ENCODE data around the gene PSMB5.
A peak's percentile ranks its signal among the peaks of the same experiment; 100 is the strongest.

Gene PSMB5

DNA sequence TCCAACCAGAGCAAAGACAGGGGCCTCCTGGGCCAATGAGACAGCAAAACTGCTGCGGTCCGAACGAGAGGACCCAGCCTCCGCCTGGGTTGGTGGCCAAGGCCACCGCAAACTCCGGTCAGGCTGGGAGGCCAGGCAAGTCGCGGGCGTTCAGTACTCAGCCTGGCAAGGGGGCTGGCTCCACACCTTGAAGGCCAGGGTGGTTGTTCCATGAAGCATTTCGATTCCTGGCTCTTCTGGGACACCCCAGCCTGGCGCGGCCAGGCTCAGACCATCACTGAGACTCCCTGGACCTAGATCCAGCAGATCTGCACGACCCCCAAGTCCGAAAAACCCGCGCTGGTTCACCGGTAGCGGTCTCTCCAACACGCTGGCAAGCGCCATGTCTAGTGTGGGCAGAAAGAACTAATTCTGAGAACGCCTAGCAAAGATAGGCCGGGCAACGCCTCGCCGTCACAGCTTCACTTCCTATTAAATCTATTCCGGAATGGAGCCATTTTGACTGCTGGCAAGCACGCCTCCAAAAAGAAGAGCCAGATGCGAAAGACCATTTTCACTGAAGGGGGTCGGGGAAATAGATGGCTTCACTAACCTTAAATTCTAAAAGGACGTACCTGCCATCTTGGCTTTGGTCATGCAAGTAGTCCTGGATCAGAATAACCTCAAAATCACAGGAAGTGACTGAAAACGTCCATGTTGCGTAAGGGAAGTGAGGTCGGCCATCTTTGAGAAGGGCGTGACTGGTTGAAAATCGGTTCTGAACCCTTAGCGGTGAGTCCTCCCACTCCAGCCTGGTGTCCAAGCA lies at the start of gene PSMB5:
TSS of gene PSMB5 (minus strand) at position 403 of the 805 bp plus-strand sequence. CDS start at position 384, 19 bp downstream.
- peak within 1 kb of the TSS; percentile 93 for H3K4me3 ChIP-seq (ENCODE audit: low read depth, low read length)
- TF ChIP-seq, protein P1, sequence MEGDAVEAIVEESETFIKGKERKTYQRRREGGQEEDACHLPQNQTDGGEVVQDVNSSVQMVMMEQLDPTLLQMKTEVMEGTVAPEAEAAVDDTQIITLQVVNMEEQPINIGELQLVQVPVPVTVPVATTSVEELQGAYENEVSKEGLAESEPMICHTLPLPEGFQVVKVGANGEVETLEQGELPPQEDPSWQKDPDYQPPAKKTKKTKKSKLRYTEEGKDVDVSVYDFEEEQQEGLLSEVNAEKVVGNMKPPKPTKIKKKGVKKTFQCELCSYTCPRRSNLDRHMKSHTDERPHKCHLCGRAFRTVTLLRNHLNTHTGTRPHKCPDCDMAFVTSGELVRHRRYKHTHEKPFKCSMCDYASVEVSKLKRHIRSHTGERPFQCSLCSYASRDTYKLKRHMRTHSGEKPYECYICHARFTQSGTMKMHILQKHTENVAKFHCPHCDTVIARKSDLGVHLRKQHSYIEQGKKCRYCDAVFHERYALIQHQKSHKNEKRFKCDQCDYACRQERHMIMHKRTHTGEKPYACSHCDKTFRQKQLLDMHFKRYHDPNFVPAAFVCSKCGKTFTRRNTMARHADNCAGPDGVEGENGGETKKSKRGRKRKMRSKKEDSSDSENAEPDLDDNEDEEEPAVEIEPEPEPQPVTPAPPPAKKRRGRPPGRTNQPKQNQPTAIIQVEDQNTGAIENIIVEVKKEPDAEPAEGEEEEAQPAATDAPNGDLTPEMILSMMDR (IDR thresholded peaks at IDR 0.05; ENCODE audit: low read depth, low read length): no peak

DNA sequence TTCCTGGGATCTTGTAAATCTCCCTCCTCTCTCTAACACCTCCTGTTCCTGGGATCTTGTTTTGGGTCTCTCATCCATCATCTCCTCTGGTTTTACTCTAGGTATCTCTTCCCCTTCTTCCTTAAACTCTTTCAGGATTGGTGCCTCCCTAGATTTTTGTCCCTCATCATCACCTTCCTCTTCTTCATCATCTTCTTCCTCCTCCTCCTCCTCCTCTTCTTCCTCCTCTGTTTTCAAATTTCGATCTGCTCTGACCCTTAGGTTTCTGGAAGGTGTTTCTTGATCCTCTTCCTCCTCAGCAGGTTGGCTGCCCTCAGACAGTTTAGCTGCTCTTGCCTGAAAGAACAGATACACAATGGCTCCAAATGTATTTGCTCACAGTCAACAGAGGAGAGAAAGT lies 45.8 kb upstream of the PSMB5 start:
- H3K4me3 ChIP-seq (ENCODE audit: low read depth, low read length): no peak overlapping the region
- TF ChIP-seq, protein P1 (IDR thresholded peaks at IDR 0.05; ENCODE audit: low read depth, low read length): no peak

DNA sequence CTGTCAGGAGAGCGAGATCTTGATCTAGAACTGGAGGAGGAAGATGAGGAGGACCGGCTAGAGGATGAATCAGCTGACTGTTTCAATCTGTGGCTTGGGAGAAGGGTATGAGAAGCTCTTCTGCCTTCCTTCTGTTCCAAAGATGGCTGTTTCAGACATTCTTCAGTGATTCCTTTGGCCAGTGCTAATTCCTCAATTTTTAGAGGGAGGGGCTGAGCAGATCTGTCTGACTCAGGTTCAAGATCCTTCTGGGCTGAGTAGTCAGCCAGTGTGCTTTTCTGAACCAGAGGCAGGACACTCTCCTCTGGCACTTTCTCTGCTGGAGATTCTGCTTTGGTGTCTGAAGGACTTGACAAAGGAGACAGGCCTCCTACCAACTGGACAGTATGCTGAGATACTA lies 45.0 kb upstream of the PSMB5 start:
- no peak overlapping the region for H3K4me3 ChIP-seq (ENCODE audit: low read depth, low read length)
- TF ChIP-seq, protein P1 (IDR thresholded peaks at IDR 0.05; ENCODE audit: low read depth, low read length): no peak

DNA sequence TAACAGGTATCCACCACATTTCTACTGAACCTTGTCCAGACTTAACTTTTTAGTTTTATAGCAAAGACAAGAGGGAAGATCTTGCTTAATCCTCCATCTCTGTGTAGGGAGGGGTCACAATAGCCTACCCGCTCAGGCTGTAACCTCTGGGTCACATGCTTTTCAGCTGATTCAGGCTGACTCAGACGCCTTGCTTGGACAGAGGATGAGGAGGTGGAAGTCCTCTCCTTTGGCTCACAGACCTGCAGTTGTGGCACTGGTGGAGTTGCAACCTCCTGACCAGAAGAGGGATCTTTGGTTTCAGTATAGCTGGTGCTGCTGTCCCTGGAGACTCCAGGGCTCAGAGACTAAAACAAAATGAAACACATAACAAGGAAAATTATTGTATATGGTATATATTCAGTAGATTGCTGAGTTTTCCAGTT lies 44.0 kb upstream of the PSMB5 start:
- TF ChIP-seq, protein P1 (IDR thresholded peaks at IDR 0.05; ENCODE audit: low read depth, low read length): no peak
- no peak overlapping the region for H3K4me3 ChIP-seq (ENCODE audit: low read depth, low read length)

DNA sequence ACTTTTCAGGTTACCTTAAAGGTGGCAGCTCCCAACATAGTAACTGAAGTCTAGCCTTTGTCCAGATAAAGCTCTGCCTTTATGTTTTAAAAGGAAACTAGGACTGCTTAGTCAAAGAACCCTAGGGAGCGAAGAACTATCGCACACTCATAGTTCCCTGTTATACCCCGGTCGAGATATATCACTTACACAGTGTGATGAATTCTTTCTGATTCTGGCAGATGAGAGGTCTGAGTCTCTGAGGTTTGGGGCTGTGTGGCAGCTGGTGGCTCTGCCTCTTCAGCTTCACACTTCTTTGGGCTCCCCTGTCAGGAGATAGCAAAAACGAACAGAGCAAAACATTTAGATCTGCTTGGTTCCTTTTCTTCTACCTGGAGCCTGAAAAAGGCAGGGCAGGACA lies 43.3 kb upstream of the PSMB5 start:
- TF ChIP-seq, protein P1 (IDR thresholded peaks at IDR 0.05; ENCODE audit: low read depth, low read length): no peak
- H3K4me3 ChIP-seq (ENCODE audit: low read depth, low read length): no peak overlapping the region

DNA sequence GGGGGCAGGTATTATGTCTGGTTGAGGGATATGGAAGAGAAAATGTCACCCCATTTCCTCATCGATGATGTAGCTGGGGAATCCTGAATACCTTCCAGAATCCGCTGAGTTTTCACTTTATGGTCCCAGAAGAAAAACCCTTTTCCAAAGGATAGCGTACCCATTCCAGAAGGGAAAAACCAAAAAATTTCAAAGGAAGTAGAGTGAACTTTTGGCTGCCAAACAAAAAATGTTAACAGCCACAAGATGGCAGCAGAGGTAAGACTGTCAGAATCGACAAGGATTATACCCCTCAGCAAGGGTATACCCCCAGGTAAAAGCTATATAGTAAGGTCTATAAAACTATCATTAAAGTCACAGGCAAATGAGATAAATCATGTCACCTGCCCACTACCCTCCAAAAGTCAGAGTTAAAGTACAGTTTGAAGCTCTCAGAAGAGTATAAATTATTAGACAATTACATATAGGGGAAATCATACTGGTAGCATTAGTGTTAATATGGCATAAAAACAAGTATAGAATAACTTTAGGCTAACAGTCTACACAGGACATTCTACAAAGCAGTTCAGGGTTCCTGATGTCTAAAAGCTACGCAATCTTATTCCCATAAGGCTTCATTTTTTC lies 42.2 kb upstream of the PSMB5 start:
- TF ChIP-seq, protein P1 (IDR thresholded peaks at IDR 0.05; ENCODE audit: low read depth, low read length): peak; percentile 42; the same call in 1 of the 2 replicates
- no peak overlapping the region for H3K4me3 ChIP-seq (ENCODE audit: low read depth, low read length)

DNA sequence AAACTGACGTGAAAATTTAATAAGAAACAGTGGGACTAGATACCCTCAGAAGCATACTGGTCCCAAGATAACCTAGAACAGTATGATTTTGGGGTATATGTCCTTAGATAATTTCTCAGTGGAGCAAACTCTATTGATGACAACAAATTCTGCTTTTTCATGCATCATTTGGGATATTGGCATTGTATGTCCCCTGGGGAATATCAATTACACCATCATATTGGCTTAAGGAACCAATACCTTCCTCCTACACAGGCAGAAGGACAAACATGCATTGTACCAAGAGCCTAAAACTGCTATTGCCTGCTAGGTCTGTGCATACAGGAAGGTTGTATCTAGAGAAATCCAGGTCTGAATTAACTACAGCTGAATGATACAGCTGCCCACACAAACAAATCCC lies 40.2 kb upstream of the PSMB5 start:
- TF ChIP-seq, protein P1 (IDR thresholded peaks at IDR 0.05; ENCODE audit: low read depth, low read length): no peak

More for the DNA sequence above, 40.2 kb upstream of the PSMB5 start:
- H3K4me3 ChIP-seq (ENCODE audit: low read depth, low read length): no peak overlapping the region

Measured in WI38 (cell line).